ENCODE data around the gene FOXA1. TPM values are rescaled to one million over a fixed set of nuclear protein-coding genes. Genes with fewer than 3 reads are reported as not detected.

Gene FOXA1
- total and polyA plus RNA-seq, 2 of the 4 experiments (the other 2 are of a cell fraction), result 0.18 to 0.31 TPM

- Histone ChIP-seq H2BK15ac (ENCODE audit: low read depth, low read length) (no peak overlapping the region), H3K9ac (ENCODE audit: low read depth, low read length) (no peak overlapping the region), H3K4me2 (ENCODE audit: low read depth, low read length) (no peak overlapping the region), H3K9me1 (ENCODE audit: insufficient read depth, low read length) (no peaks in the 10 kb centered on the region), H4K20me1 (ENCODE audit: insufficient read depth, low read length) (peaks cover 8% of the 10 kb centered on the region; the same call in 1 of the 2 replicates), H3K79me1 (ENCODE audit: low read depth in 1 of 2, low read length in 2 of 2) (no peaks in the 10 kb centered on the region), H3K27ac (ENCODE audit: insufficient read depth, low read length) (no peak overlapping the region), H3K9me3 (ENCODE audit: control insufficient read depth, insufficient read depth, low read length) (peaks cover 14% of the 10 kb centered on the region; the same call in 1 of the 2 replicates), H3K4me3 (ENCODE audit: insufficient read depth, low read depth, low read length) (no peak overlapping the region), H2BK20ac (ENCODE audit: low read depth, low read length) (no peak overlapping the region), H3K14ac (replicated peaks; ENCODE audit: low read depth, low read length) (no peak overlapping the region), H4K91ac (ENCODE audit: insufficient read depth, low read depth, low read length) (no peak overlapping the region), H4K5ac (ENCODE audit: low read depth, low read length) (no peak overlapping the region), H2BK120ac (ENCODE audit: low read depth, low read length) (no peak overlapping the region), H3K27me3 (ENCODE audit: control insufficient read depth, insufficient read depth, low read length) (peaks cover 68% of the 10 kb centered on the region), H2AK9ac (replicated peaks; ENCODE audit: low read depth, low read length, poor library complexity) (no peak overlapping the region), H3K4me1 (ENCODE audit: control insufficient read depth, insufficient read depth, low read length) (peaks cover 3% of the 10 kb centered on the region; the same call in 1 of the 2 replicates), H2AFZ (replicated peaks; ENCODE audit: low read length, poor library complexity) (no peak overlapping the region), H2BK5ac (ENCODE audit: low read depth, low read length, poor library complexity, severe bottlenecking) (no peak overlapping the region), H3K18ac (ENCODE audit: low read depth, low read length) (no peak overlapping the region), H3K36me3 (ENCODE audit: control insufficient read depth, insufficient read depth, low read length) (no peaks in the 10 kb centered on the region), H3K4ac (ENCODE audit: low read depth, low read length) (no peak overlapping the region), H4K8ac (ENCODE audit: low read depth in 2 of 2, low read length in 2 of 2) (no peak overlapping the region), H3K56ac (ENCODE audit: extremely low read depth, insufficient read depth, low read length) (no peak overlapping the region), H3K23ac (ENCODE audit: low read depth, low read length) (no peak overlapping the region), H2AK5ac (ENCODE audit: low read depth, low read length) (no peak overlapping the region)
- TF ChIP-seq MAFK (IDR thresholded peaks at IDR 0.05; ENCODE audit: low read depth, low read length) (no peak), POLR2A (IDR thresholded peaks at IDR 0.05; ENCODE audit: low read depth, low read length) (no peak), FOS (IDR thresholded peaks at IDR 0.05; ENCODE audit: low read depth, low read length) (no peak), BHLHE40 (IDR thresholded peaks at IDR 0.05; ENCODE audit: low read depth, low read length) (no peak), MAZ (IDR thresholded peaks at IDR 0.05; ENCODE audit: borderline replicate concordance, low read depth, low read length) (no peak), USF2 (IDR thresholded peaks at IDR 0.05; ENCODE audit: low read depth, low read length) (no peak), RFX5 (IDR thresholded peaks at IDR 0.05; ENCODE audit: low read depth, low read length) (no peak), RCOR1 (IDR thresholded peaks at IDR 0.05; ENCODE audit: insufficient replicate concordance, low read length) (no peak), CEBPB (IDR thresholded peaks at IDR 0.05; ENCODE audit: low read depth, low read length) (no peak)
- in situ Hi-C loops (cut with MboI; ENCODE audit: low sequenced_read_pairs), result loop anchor here (10.0 kb wide), 1 partner anchor 340 kb away; no protein-coding TSS in a partner anchor
- ChIA-PET POLR2A (ENCODE audit: unreplicated experiment) (no interaction called here), CTCF (no interaction called here)
- dilution Hi-C loops (cut with HindIII; ENCODE audit: low sequenced_read_pairs, unreplicated experiment), result no loop called here
- ATAC-seq (ENCODE audit: low read depth) (no peak), DNase-seq (no peak)
- intact Hi-C loops (cut with micrococcal nuclease), result no loop called here
- 4% methylated on average over 17 of the region's 23 CpGs; no CpG with 5 or more reads in 1 of the 2 experiments for WGBS, 2 experiments (ENCODE audit: extremely low coverage in 2 of 2, insufficient read length in 1 of 2)
- BruUV-seq (replicated peaks), result no TSS peak
Observed at GRCh38 chr14:37585101-37585511, 9.9 kb downstream of the FOXA1 start.
